Tibial nerve (tissue), 3 donors: ENCODE results near the gene REC114.

ENCODE experiments used
- POLR2A ChIP-seq, 2 donors: fragments of 450-650 bp; IDR thresholded peaks; one replicate each; pipeline ENCODE4 v1.6.1; 2017; ENCODE audit warnings: antibody characterized with exemption in 2 of 2, mild to moderate bottlenecking in 2 of 2, moderate library complexity in 2 of 2
- TF ChIP-seq, protein P1 (sequence below), 5 experiments: fragments of 200-600 bp in 3 of 5; fragments of 450-650 bp in 2 of 5; sonication (generic) in 3 of 5; IDR thresholded peaks; one replicate each; pipeline ENCODE4 v1.5.1; 2016 to 2019; ENCODE audit warnings: antibody characterized with exemption in 5 of 5, mild to moderate bottlenecking in 3 of 5, moderate library complexity in 2 of 5

DNA sequence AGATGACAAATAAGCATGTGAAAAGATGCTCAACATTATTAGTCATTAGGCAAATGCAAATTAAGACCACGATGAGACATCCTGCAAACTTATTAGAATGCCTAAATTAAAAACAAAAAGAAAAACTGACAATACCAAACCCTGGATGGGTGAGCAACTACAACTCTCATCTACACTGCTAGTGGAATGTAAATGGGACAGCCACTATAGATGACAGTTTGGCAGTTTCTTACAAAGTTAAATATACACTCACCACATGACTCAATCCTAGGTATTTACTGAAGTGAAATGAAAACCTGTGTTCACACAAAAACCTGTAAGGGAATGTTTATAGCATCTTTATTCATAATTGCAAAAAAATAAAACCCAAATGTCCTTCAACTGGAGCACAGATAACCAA lies 115.6 kb downstream of the REC114 start:
- TF ChIP-seq, protein P1, sequence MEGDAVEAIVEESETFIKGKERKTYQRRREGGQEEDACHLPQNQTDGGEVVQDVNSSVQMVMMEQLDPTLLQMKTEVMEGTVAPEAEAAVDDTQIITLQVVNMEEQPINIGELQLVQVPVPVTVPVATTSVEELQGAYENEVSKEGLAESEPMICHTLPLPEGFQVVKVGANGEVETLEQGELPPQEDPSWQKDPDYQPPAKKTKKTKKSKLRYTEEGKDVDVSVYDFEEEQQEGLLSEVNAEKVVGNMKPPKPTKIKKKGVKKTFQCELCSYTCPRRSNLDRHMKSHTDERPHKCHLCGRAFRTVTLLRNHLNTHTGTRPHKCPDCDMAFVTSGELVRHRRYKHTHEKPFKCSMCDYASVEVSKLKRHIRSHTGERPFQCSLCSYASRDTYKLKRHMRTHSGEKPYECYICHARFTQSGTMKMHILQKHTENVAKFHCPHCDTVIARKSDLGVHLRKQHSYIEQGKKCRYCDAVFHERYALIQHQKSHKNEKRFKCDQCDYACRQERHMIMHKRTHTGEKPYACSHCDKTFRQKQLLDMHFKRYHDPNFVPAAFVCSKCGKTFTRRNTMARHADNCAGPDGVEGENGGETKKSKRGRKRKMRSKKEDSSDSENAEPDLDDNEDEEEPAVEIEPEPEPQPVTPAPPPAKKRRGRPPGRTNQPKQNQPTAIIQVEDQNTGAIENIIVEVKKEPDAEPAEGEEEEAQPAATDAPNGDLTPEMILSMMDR (IDR thresholded peaks at IDR 0.05): no peak
- no peak for TF ChIP-seq POLR2A (IDR thresholded peaks at IDR 0.05)
